Measurements from ENCODE around the gene LCA5L.

DNA sequence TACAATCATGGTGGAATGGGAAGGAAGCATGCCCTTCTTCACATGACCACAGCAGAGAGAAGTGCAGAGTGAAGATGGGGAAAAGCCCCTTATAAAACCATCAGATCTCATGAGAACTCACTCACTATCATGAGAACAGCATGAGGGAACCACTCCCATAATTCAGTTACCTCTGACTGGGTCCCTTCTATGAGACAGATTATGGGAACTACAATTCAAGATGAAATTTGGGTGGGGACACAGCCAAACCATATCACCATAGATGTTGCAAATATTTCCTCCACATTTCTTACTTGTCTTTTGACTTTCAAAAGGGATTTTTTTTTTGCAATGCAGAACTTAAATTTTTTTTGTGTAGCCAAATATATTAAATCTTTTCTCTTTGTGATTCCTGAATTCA, 21.0 kb upstream of the LCA5L start:
- no peak for TF ChIP-seq POLR2A (IDR thresholded peaks at IDR 0.05)
- TF ChIP-seq, protein P1, sequence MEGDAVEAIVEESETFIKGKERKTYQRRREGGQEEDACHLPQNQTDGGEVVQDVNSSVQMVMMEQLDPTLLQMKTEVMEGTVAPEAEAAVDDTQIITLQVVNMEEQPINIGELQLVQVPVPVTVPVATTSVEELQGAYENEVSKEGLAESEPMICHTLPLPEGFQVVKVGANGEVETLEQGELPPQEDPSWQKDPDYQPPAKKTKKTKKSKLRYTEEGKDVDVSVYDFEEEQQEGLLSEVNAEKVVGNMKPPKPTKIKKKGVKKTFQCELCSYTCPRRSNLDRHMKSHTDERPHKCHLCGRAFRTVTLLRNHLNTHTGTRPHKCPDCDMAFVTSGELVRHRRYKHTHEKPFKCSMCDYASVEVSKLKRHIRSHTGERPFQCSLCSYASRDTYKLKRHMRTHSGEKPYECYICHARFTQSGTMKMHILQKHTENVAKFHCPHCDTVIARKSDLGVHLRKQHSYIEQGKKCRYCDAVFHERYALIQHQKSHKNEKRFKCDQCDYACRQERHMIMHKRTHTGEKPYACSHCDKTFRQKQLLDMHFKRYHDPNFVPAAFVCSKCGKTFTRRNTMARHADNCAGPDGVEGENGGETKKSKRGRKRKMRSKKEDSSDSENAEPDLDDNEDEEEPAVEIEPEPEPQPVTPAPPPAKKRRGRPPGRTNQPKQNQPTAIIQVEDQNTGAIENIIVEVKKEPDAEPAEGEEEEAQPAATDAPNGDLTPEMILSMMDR (IDR thresholded peaks at IDR 0.05), result no peak
- no peak for TF ChIP-seq POLR2AphosphoS5 (IDR thresholded peaks at IDR 0.05)
- no peak for TF ChIP-seq EP300 (IDR thresholded peaks at IDR 0.05)
